Kidney epithelial cell (primary cell): ENCODE data around the gene APOBR. TPM values are rescaled to one million over a fixed set of nuclear protein-coding genes. Genes with fewer than 3 reads are reported as not detected.

Experiments used
- DNase-seq: peaks from one replicate; pipeline ENCODE4 v3.0.0-alpha.2; 2010; ENCODE audit warnings: low read depth
- H3K27me3 ChIP-seq: 2 replicates; pipeline ENCODE4 v1.6.0; 2011; ENCODE audit warnings: low read length; ENCODE audit not compliant: control insufficient read depth, insufficient read depth
- H3K36me3 ChIP-seq: 2 replicates; pipeline ENCODE4 v1.5.1; 2011; ENCODE audit warnings: low read length; ENCODE audit not compliant: control insufficient read depth, insufficient read depth
- H3K4me3 ChIP-seq: 2 replicates; pipeline ENCODE4 v1.5.1; 2011; ENCODE audit warnings: low read depth, mild to moderate bottlenecking, control low read depth, low read length
- CTCF ChIP-seq: IDR thresholded peaks from 2 replicates; pipeline ENCODE4 v1.5.1; 2011; ENCODE audit warnings: mild to moderate bottlenecking, moderate library complexity, low read length, control low read depth, inconsistent platforms; ENCODE audit not compliant: insufficient read depth, poor library complexity, severe bottlenecking
- total RNA-seq: library from RNA; depleted of rRNA; stranded (reverse); fragments of >200 nt; gene quantifications from 2 replicates; pipeline ENCODE4 v1.2.3, GENCODE V29; 2015

Gene APOBR
- total RNA-seq, 1 donor from 2014 or later = 0.21 TPM

GRCh38 chr16:28513484-28514181 lies 19.2 kb downstream of the APOBR start:
- DNase-seq = no peak
- no peak for TF ChIP-seq CTCF
- Histone ChIP-seq H3K36me3 (no peaks in the 10 kb centered on the region), H3K27me3 (no peaks in the 10 kb centered on the region), H3K4me3 (no peak overlapping the region)

GRCh38 chr16:28514246-28514645 lies 19.8 kb downstream of the APOBR start:
- DNase-seq = no peak
- Histone ChIP-seq H3K4me3 (no peak overlapping the region), H3K36me3 (no peaks in the 10 kb centered on the region), H3K27me3 (no peaks in the 10 kb centered on the region)
- TF ChIP-seq CTCF = no peak

- no peaks in the 10 kb centered on the region for H3K36me3 ChIP-seq
- no peak for DNase-seq
- no peak overlapping the region for H3K4me3 ChIP-seq
- no peak for TF ChIP-seq CTCF
- peaks cover 2% of the 10 kb centered on the region for H3K27me3 ChIP-seq
Observed at GRCh38 chr16:28520672-28521071, 26.2 kb downstream of the APOBR start.

GRCh38 chr16:28521436-28521835 lies 27.0 kb downstream of the APOBR start:
- Histone ChIP-seq H3K4me3 (no peak overlapping the region), H3K36me3 (no peaks in the 10 kb centered on the region)

GRCh38 chr16:28522792-28523191 lies 28.3 kb downstream of the APOBR start:
- TF ChIP-seq CTCF = no peak
- no peak for DNase-seq
- no peaks in the 10 kb centered on the region for H3K36me3 ChIP-seq

More at GRCh38 chr16:28521436-28521835, 27.0 kb downstream of the APOBR start:
- peaks cover 2% of the 10 kb centered on the region for H3K27me3 ChIP-seq
- no peak for DNase-seq
- no peak for TF ChIP-seq CTCF

GRCh38 chr16:28524681-28525171 lies 30.3 kb downstream of the APOBR start:
- H3K4me3 ChIP-seq = no peak overlapping the region
- H3K27me3 ChIP-seq = peaks cover 2% of the 10 kb centered on the region
- no peaks in the 10 kb centered on the region for H3K36me3 ChIP-seq
- no peak for DNase-seq
- TF ChIP-seq CTCF = no peak

More at GRCh38 chr16:28522792-28523191, 28.3 kb downstream of the APOBR start:
- peaks cover 2% of the 10 kb centered on the region for H3K27me3 ChIP-seq
- H3K4me3 ChIP-seq = no peak overlapping the region
